Caco-2 (cell line): Measurements from ENCODE around the gene STAM. TPM values are rescaled to one million over a fixed set of nuclear protein-coding genes. Genes with fewer than 3 reads are reported as not detected.

Experiments
- BruUV-seq: library from RNA; stranded (reverse); fragments of 400-500 nt; replicated peaks from 2 replicates; lab custom pipeline; 2021; lab: Mats Ljungman, UMichigan
- CTCF ChIA-PET: fragments of 300-600 bp; sonication (Branson Sonifier 250); formaldehyde crosslinking; loops from one replicate; lab custom pipeline; 2022; ENCODE audit warnings: antibody characterized with exemption; lab: Charles Lee
- POLR2A ChIA-PET: fragments of 300-600 bp; sonication (Branson Sonifier 250); formaldehyde crosslinking; loops from one replicate; lab custom pipeline; 2022; ENCODE audit warnings: antibody characterized with exemption; lab: Charles Lee
- DNase-seq, 2 experiments: peaks; one replicate each; pipeline versions ENCODE4 v3.0.0 to v3.0.0-alpha.2; 2020 to 2022
- H3K27me3 ChIP-seq: replicated peaks from 2 replicates; pipeline ENCODE4 v1.6.0; 2011; ENCODE audit warnings: low read length; ENCODE audit not compliant: control insufficient read depth, insufficient read depth
- H3K36me3 ChIP-seq: 2 replicates; pipeline ENCODE4 v1.5.1; 2011; ENCODE audit warnings: low read length; ENCODE audit not compliant: control insufficient read depth, insufficient read depth
- H3K4me1 ChIP-seq: fragments of 250-450 bp; sonication (Bioruptor Pico); 2 replicates; pipeline ENCODE4 v1.5.1; 2020; ENCODE audit warnings: mild to moderate bottlenecking
- H3K4me3 ChIP-seq: 2 replicates; pipeline ENCODE4 v1.5.1; 2011; ENCODE audit warnings: low read depth, mild to moderate bottlenecking, control low read depth, low read length
- H3K9me3 ChIP-seq: fragments of 250-450 bp; sonication (Bioruptor Pico); 2 replicates; pipeline ENCODE4 v1.5.1; 2020; ENCODE audit warnings: mild to moderate bottlenecking, moderate library complexity
- H3K27ac Mint-ChIP-seq: one replicate; pipeline ENCODE4 v1.8.0; 2022; ENCODE audit warnings: mixed read lengths; ENCODE audit not compliant: unreplicated experiment
- H3K27me3 Mint-ChIP-seq: one replicate; pipeline ENCODE4 v1.8.0; 2022; ENCODE audit warnings: mixed read lengths; ENCODE audit not compliant: insufficient read depth, unreplicated experiment
- H3K36me3 Mint-ChIP-seq: one replicate; pipeline ENCODE4 v1.8.0; 2022; ENCODE audit warnings: mild to moderate bottlenecking, mixed read lengths; ENCODE audit not compliant: insufficient read depth, unreplicated experiment
- H3K4me1 Mint-ChIP-seq: one replicate; pipeline ENCODE4 v1.8.0; 2022; ENCODE audit warnings: low read depth, mixed read lengths; ENCODE audit not compliant: unreplicated experiment
- H3K4me3 Mint-ChIP-seq: one replicate; pipeline ENCODE4 v1.8.0; 2022; ENCODE audit warnings: mild to moderate bottlenecking, moderate library complexity, mixed read lengths; ENCODE audit not compliant: unreplicated experiment
- H3K9me3 Mint-ChIP-seq: one replicate; pipeline ENCODE4 v1.8.0; 2022; ENCODE audit warnings: mixed read lengths; ENCODE audit not compliant: unreplicated experiment
- CTCF ChIP-seq, 2 experiments: fragments of 200-600 bp in 1 of 2; IDR thresholded peaks; 1 replicate in 1 of 2; 2 replicates in 1 of 2; pipeline versions ENCODE4 v1.5.1 to v1.8.0; 2011 to 2022; ENCODE audit warnings: antibody characterized with exemption in 1 of 2, control low read depth in 1 of 2, inconsistent platforms in 1 of 2, low read depth in 1 of 2, low read length in 1 of 2, mild to moderate bottlenecking in 1 of 2, moderate library complexity in 1 of 2; ENCODE audit not compliant: insufficient read depth in 1 of 2, severe bottlenecking in 1 of 2, unreplicated experiment in 1 of 2
- intact Hi-C: fragments of 100-400 bp; cut with micrococcal nuclease; formaldehyde crosslinking; loops from one replicate; pipeline ENCODE4 v1.10.0; 2022; ENCODE audit not compliant: unreplicated experiment
- total RNA-seq: library from RNA; stranded (reverse); gene quantifications from 2 replicates; pipeline ENCODE4 v1.2.3, GENCODE V29; 2022

The STAM gene
- total RNA-seq, 1 experiment from 2014 or later, result 51.9 TPM

DNA sequence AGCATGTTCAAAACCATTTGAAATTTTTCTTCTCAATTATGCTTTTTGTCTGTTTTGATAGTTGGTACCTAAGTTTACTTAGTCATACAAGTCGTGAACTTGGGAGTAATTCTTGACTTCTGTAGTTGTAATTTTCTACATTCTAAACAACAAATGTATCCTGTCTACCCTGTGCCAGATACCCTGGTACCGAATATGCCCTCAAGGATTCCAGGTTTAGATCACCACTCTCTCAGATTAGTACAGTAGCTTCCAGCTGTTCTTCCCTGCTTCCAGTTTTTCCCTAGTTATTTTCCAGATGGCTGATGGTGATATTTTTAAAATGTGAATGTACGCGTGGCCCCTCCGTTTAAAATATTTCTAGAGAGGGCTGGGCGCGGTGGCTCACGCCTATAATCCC is 6.5 kb downstream of the STAM start:
- intact Hi-C loops, result loop anchor here (2.0 to 5.0 kb wide), 2 partner anchors 32 to 57 kb away; no protein-coding TSS in a partner anchor
- POLR2A ChIA-PET, result interaction anchor here (0.5 to 2.8 kb wide), 3 partner anchors 33 to 97 kb away, joined by 3 to 39 read pairs (median 4); partner anchors contain the start of gene HACD1

GRCh38 chr10:17651896-17652295 is 7.9 kb downstream of the STAM start:
- ChIA-PET CTCF (no interaction called here), POLR2A (interaction anchor here (0.7 to 1.2 kb wide), 2 partner anchors 22 to 959 kb away, joined by 3 read pairs; no protein-coding TSS in a partner anchor)
- no peaks in the 10 kb centered on the region for H3K27me3 ChIP-seq
- Mint-ChIP-seq H3K36me3 (peaks cover 33% of the 10 kb centered on the region), H3K27me3 (no peaks in the 10 kb centered on the region), H3K4me1 (peaks cover 31% of the 10 kb centered on the region), H3K27ac (peak overlapping the region; percentile 83), H3K9me3 (no peaks in the 10 kb centered on the region), H3K4me3 (peak overlapping the region; percentile 59)
- peaks cover 4% of the 10 kb centered on the region; the same call in 1 of the 2 replicates for H3K9me3 ChIP-seq
- H3K36me3 ChIP-seq, result 0 out of 2 replicates have a peak, but pooled peaks cover 1% of the 10 kb centered on the region
- no peak for TF ChIP-seq CTCF (IDR thresholded peaks at IDR 0.05; ENCODE audit: insufficient read depth in 1 of 2, low read depth in 1 of 2, low read length in 1 of 2, severe bottlenecking in 1 of 2, unreplicated experiment in 1 of 2)
- H3K4me1 ChIP-seq, result peaks cover 50% of the 10 kb centered on the region
- no peak for DNase-seq
- no TSS peak for BruUV-seq
- intact Hi-C loops, result loop anchor here (1.0 to 5.0 kb wide), 3 partner anchors 21 to 55 kb away; no protein-coding TSS in a partner anchor
- no peak overlapping the region for H3K4me3 ChIP-seq

More for the DNA sequence above, 6.5 kb downstream of the STAM start:
- no peak overlapping the region for H3K4me3 ChIP-seq
- no peak for DNase-seq
- H3K4me3 Mint-ChIP-seq, result peak overlapping the region; percentile 59
- H3K4me1 ChIP-seq, result peaks cover 37% of the 10 kb centered on the region
- peak overlapping the region; percentile 83 for H3K27ac Mint-ChIP-seq
- CTCF ChIA-PET, result interaction anchor here (1.3 kb wide), 1 partner anchor 34 kb away, joined by 7 read pairs; the partner anchor contains the start of gene HACD1
- no peaks in the 10 kb centered on the region for H3K27me3 Mint-ChIP-seq
- peaks cover 28% of the 10 kb centered on the region for H3K4me1 Mint-ChIP-seq
- 0 out of 2 replicates have a peak, but pooled peaks cover 3% of the 10 kb centered on the region for H3K36me3 ChIP-seq
- peaks cover 36% of the 10 kb centered on the region for H3K36me3 Mint-ChIP-seq
- no peaks in the 10 kb centered on the region for H3K27me3 ChIP-seq
- H3K9me3 Mint-ChIP-seq, result no peaks in the 10 kb centered on the region
- peaks cover 4% of the 10 kb centered on the region; the same call in 1 of the 2 replicates for H3K9me3 ChIP-seq
- BruUV-seq, result TSS peak; percentile 96
- no peak for TF ChIP-seq CTCF (IDR thresholded peaks at IDR 0.05; ENCODE audit: insufficient read depth in 1 of 2, low read depth in 1 of 2, low read length in 1 of 2, severe bottlenecking in 1 of 2, unreplicated experiment in 1 of 2)

DNA sequence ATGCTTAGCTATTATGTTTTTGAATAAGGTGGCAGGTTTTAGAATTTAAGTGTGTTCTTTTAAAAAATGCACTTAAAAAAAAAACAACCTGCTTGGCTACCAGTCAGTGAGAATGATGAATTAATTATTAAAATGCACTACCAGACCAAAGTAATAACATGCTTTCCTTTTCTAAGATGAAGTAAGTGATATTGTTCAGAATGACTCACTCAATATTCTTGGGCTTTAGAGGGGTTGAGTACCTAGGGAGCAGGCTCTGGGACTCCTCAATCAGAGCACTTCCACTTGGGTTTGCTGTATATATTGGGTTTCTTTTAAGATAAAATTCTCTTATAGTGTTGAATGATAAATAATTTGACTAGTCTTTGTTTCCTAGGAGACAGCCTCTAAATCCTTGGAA is 8.6 kb downstream of the STAM start:
- peak overlapping the region; percentile 45 for H3K27ac Mint-ChIP-seq
- H3K36me3 Mint-ChIP-seq, result peaks cover 32% of the 10 kb centered on the region
- TF ChIP-seq CTCF (IDR thresholded peaks at IDR 0.05; ENCODE audit: insufficient read depth in 1 of 2, low read depth in 1 of 2, low read length in 1 of 2, severe bottlenecking in 1 of 2, unreplicated experiment in 1 of 2), result no peak
- Histone ChIP-seq H3K4me1 (peaks cover 56% of the 10 kb centered on the region), H3K27me3 (no peaks in the 10 kb centered on the region), H3K9me3 (peaks cover 4% of the 10 kb centered on the region; the same call in 1 of the 2 replicates), H3K4me3 (no peak overlapping the region), H3K36me3 (0 out of 2 replicates have a peak, but pooled peaks cover 1% of the 10 kb centered on the region)
- H3K4me3 Mint-ChIP-seq, result no peak overlapping the region
- H3K27me3 Mint-ChIP-seq, result no peaks in the 10 kb centered on the region
- peaks cover 35% of the 10 kb centered on the region for H3K4me1 Mint-ChIP-seq
- ChIA-PET CTCF (no interaction called here), POLR2A (interaction anchor here (0.7 kb wide), 1 partner anchor 959 kb away, joined by 3 read pairs; no protein-coding TSS in a partner anchor)
- no peak for DNase-seq
- no peaks in the 10 kb centered on the region for H3K9me3 Mint-ChIP-seq
- no TSS peak for BruUV-seq
- intact Hi-C loops, result loop anchor here (5.0 kb wide), 1 partner anchor 55 kb away; no protein-coding TSS in a partner anchor
